Tibial nerve (tissue), 4 donors: ENCODE measurements around the gene EGFLAM.

ENCODE experiments used
- CTCF ChIP-seq, 5 experiments: fragments of 200-600 bp in 3 of 5; fragments of 450-650 bp in 2 of 5; sonication (generic) in 3 of 5; IDR thresholded peaks; one replicate each; pipeline ENCODE4 v1.5.1; 2016 to 2019; ENCODE audit warnings: antibody characterized with exemption in 5 of 5, mild to moderate bottlenecking in 3 of 5, moderate library complexity in 2 of 5
- EP300 ChIP-seq, 2 donors: sonication (generic); formaldehyde crosslinking; IDR thresholded peaks; one replicate each; pipeline ENCODE4 v1.6.1; 2017; ENCODE audit warnings: antibody characterized with exemption in 2 of 2, mild to moderate bottlenecking in 1 of 2
- POLR2A ChIP-seq, 2 donors: fragments of 450-650 bp; IDR thresholded peaks; one replicate each; pipeline ENCODE4 v1.6.1; 2017; ENCODE audit warnings: antibody characterized with exemption in 2 of 2, mild to moderate bottlenecking in 2 of 2, moderate library complexity in 2 of 2

DNA sequence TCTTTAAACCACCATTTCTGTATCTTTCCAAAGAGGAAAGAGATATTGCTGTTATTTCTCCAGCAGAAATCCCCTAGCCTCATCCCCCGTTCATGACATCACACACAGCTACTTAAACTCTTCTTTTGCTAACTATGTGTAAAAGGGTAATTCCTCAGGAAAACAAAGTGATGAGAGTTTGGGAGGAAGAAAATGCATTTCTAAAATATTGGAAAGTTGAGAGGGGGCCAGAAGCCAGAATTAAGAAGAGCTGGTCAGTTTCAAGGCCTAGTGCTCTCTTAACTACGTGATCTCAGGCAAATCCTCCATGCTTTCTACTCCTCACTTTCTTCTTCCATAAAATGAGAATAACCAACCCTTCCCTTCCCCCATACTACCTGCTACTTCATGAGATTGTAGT is 188.7 kb downstream of the EGFLAM start:
- TF ChIP-seq CTCF (IDR thresholded peaks at IDR 0.05), result no peak
- TF ChIP-seq POLR2A (IDR thresholded peaks at IDR 0.05), result no peak
- TF ChIP-seq EP300 (IDR thresholded peaks at IDR 0.05), result no peak
